ENCODE results near the gene CDC42BPG. TPM values are rescaled to one million over a fixed set of nuclear protein-coding genes. Genes with fewer than 3 reads are reported as not detected.

Gene CDC42BPG
- total RNA-seq, 2 experiments from 2014 or later, result 3.4 to 3.5 TPM

DNA sequence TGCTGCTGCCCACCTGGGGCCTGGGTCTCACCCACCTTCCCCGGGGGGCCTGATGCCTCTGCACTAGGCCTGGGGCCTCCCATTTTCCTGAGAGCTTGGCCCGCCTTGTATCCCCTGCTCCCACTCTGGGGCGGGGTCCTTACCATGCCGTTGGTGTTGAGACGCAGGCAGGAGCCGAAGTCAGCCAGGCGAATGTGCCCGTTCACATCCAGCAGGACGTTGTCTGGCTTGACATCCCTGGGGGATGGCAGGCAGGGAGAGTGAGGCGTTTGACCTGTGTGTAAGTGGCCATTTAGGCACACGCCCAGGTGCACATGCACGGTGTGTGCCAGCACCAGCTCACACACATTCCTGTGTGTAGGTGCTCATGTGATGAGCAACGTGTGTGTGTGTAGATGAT is 5.1 kb downstream of the CDC42BPG start:
- POLR2A ChIA-PET, result no interaction called here
- H3K27me3 Mint-ChIP-seq, result no peaks in the 10 kb centered on the region

DNA sequence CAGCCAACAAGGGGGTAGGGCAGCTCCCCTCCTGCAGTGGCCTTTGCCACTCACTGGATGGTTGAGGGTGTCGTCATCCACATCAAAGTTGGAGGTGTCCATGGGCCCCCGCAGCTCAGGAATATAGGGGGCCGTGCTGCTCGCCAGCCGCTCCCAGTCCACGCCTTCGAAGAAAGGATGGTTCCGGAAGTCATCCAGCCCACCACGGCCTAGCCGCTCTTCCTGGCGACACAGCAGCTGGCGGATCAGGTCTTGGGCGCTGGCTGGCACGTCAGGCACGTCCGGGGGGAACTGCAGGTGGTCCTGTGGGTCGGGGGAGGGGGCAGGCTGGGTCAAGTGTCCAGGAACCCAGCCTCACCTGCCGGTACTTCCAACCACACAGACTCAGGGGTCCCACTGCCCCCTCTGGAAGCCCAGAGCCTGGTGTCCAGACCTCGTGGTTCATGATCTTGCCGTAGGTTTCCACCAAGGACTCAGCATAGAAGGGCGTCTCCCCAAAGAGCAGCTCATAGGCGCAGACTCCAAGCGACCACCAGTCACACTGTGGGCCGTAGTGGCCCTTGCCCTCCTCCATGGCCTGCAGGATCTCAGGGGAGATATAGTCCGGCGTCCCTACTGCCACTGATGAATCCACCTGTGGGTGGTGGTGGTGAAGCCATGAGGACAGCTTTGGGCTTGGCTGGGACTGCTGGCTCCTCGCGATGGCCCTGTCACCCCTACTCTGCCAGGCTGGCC is 5.7 kb downstream of the CDC42BPG start:
- POLR2A ChIA-PET, result no interaction called here
- peaks cover 7% of the 10 kb centered on the region for H3K4me1 Mint-ChIP-seq
- DNase-seq, result no peak
- H3K9me3 Mint-ChIP-seq, result no peaks in the 10 kb centered on the region
- H3K36me3 Mint-ChIP-seq, result no peaks in the 10 kb centered on the region
- no peak overlapping the region for H3K27ac Mint-ChIP-seq
- H3K27me3 Mint-ChIP-seq, result no peaks in the 10 kb centered on the region
- ATAC-seq (ENCODE audit: low read depth), result no peak
- no peak overlapping the region for H3K4me3 Mint-ChIP-seq

More for the DNA sequence above, 5.1 kb downstream of the CDC42BPG start:
- H3K36me3 Mint-ChIP-seq, result no peaks in the 10 kb centered on the region
- H3K4me1 Mint-ChIP-seq, result peaks cover 9% of the 10 kb centered on the region
- no peak overlapping the region for H3K4me3 Mint-ChIP-seq
- no peaks in the 10 kb centered on the region for H3K9me3 Mint-ChIP-seq
- ATAC-seq (ENCODE audit: low read depth) (no peak), DNase-seq (no peak)
- H3K27ac Mint-ChIP-seq, result no peak overlapping the region

DNA sequence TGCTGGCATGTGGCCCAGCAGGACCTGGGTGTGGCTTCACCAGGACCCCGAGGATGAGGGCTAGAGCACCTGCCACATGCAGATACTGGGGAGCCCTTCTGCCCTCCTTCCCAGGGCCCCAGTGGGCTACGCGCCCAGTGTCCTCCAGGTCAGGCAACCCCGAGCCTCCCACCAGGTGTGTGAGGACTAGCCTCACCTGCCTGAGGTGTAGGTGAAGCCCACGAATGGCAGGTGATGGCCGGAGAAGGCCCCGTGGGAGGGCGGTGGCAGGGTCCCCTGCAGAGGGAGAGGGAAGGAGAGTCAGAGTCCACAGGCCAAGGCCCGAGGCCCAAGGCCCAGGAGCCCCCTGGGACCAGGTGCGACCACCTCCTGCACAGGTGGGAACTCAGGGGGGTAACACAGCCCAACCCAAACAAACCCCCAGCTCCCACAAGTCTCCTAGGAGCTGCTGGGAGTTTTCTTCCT is 6.5 kb downstream of the CDC42BPG start:
- Mint-ChIP-seq H3K4me3 (no peak overlapping the region), H3K36me3 (no peaks in the 10 kb centered on the region), H3K4me1 (peaks cover 4% of the 10 kb centered on the region), H3K9me3 (no peaks in the 10 kb centered on the region), H3K27me3 (no peaks in the 10 kb centered on the region), H3K27ac (no peak overlapping the region)
- POLR2A ChIA-PET, result no interaction called here
- DNase-seq, result no peak
- no peak for ATAC-seq (ENCODE audit: low read depth)

DNA sequence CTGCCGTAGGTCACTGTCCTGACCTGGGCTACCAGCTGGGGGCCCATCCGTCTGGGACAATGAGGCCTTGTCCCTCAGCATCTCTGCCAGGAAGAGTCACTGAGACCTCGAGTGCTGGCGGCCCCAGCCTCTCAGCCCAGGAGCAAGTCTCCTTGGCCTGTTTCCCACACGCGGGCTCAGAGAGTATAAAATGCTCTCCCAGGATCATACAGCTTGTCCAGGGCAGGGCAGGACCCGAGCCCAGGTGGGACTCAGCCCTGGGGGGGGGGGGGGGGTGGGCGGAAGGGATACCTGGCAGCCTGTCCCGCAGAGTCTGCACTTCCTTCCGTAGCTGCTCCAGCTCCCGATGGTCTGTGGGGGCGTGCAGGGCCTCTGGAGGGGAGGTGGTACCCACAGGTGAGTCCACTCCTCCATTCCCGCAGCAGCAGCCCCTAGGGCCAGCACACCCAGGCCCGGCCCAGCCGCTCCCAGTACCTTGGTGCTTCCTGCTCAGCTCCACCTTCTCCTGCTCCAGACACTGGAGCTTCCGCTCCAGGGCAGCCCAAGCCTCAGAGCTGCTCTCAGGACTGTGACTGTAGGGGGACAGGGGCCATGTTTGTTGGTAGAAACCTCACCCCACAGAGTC is 7.9 kb downstream of the CDC42BPG start:
- no peaks in the 10 kb centered on the region for H3K9me3 Mint-ChIP-seq
- no peaks in the 10 kb centered on the region for H3K27me3 Mint-ChIP-seq
- peaks cover 4% of the 10 kb centered on the region for H3K4me1 Mint-ChIP-seq
- POLR2A ChIA-PET, result interaction anchor here (0.6 to 1.3 kb wide), 2 partner anchors 8 to 10 kb away, joined by 5 to 6 read pairs; partner anchors contain the start of gene CDC42BPG
- H3K27ac Mint-ChIP-seq, result peak overlapping the region; percentile 60
- ATAC-seq (ENCODE audit: low read depth) (no peak), DNase-seq (no peak)
- H3K36me3 Mint-ChIP-seq, result no peaks in the 10 kb centered on the region
- H3K4me3 Mint-ChIP-seq, result no peak overlapping the region

DNA sequence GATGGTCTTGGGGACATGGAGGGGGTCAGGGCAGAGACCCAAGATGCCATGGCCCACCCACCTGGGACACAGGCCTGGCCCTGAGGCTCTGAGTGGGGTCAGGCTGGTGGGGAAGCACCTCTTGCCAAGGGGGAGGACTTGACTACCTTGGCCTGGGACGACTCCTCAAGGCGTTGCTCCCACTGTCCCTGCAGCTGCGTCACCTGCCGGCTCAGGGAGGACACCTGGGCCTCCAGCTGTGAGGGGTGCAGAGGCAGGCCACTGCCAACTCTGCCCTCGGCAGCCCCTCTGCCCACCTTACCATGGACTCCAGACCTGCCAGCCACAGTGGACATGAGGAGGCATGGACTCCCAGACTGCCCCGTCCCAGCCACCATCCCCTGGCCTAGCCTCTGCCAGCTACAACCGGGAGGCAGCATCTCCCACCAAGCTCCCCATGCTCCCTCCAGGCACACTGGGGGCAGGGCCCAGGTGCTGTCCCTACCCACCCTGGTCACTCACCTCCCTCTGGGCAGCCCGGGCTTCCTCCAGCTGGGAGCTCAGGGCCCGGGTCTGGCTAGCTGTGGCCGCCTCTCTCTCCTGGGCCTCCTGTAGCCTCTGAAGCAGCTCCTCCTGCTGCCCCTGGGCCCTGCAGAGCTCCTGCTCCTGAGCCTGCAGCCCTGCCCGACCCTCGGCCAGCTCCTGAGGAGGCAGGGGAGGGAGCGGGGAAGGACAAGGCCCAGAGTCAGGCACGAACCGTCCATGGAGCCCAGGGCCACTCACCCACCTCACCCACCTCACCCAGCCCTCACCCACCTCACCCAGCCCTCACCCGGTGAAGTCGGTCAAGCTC is 8.6 kb downstream of the CDC42BPG start:
- H3K36me3 Mint-ChIP-seq, result no peaks in the 10 kb centered on the region
- no peaks in the 10 kb centered on the region for H3K27me3 Mint-ChIP-seq
- no peaks in the 10 kb centered on the region for H3K9me3 Mint-ChIP-seq
- no peak overlapping the region for H3K4me3 Mint-ChIP-seq
- POLR2A ChIA-PET, result interaction anchor here (0.6 to 1.3 kb wide), 2 partner anchors 9 to 10 kb away, joined by 5 to 6 read pairs; partner anchors contain the start of gene CDC42BPG
- DNase-seq (no peak), ATAC-seq (ENCODE audit: low read depth) (no peak)
- peaks cover 4% of the 10 kb centered on the region for H3K4me1 Mint-ChIP-seq
- H3K27ac Mint-ChIP-seq, result no peak overlapping the region

DNA sequence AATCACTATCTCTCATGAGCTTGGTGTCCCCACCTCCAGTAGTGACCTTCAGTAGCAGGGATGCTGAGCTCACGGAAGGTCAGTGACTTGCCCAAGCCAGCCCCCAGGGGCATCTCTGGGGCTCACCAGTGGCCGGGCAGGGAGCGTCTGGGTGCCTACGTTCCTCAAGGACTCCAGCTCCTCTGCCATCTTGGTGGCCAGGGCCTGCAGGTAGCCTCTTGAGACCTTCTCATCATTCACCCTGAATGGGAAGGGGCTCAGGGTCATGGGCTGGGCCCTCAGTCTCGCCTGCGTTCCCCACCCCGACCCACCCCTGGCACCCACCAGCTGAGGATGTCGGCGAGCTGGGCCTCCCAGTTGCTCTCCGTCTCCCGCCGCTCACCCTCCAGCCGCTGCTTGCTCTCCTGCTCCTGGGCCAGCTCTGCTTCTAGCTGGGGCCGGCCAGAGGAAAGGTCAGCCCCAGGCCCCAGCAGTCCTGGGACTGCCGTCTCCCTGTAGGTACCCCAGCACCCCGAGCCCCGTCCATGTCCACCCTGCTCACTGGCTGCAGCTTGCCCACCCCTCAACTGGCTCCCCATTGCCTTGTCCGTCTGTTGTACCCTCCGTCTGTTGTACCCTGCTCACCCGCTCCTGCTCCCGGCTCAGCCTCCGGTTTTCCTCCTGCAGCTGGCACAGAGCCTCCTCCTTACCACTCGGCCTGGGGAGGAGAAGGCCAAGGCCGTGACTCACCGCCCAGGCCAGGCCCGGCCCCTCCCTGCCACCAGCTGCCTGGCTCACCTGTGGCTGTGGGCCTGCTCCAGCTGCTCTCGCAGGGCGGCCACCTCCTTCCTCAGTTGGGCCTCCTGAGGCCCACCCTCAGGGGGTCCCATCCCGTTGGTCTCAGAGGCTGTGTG is 9.5 kb downstream of the CDC42BPG start:
- DNase-seq, result no peak
- Mint-ChIP-seq H3K4me3 (no peak overlapping the region), H3K27ac (no peak overlapping the region), H3K36me3 (no peaks in the 10 kb centered on the region), H3K4me1 (peaks cover 4% of the 10 kb centered on the region), H3K27me3 (no peaks in the 10 kb centered on the region), H3K9me3 (no peaks in the 10 kb centered on the region)
- POLR2A ChIA-PET, result no interaction called here
- ATAC-seq (ENCODE audit: low read depth), result no peak

DNA sequence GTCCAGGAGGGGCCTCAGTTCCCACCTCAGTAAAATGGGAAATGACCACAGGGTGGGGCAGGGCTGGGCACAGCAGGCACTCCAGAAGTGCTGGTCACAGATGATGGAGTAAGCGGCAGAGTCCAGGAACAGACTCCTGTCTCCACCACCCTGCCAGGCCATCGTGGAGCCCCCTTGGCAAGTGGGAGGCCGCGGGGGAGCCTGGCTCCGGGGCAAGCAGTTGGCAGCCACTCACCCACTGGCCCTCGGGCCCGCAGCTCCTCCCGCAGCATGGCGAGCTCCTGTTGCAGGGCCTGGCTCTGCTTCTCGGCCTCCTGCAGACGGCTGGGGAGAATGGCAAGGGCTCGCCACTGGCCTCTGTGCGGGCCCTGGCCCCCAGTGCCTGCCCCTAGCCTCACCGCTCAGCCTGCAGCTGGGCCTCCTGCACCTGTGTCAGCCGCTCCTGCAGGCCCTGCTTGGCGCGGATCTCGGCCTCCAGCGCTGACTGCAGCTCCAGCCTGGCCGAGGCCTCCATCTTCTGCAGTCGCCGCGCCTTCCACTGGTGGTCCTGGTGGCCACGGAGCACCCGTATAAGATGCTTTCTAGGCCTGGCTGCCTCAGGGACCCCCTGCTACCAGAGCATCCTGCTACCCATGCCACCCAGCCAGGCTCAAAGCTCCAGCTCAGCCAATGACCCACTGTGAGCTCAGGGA is 10.3 kb downstream of the CDC42BPG start:
- ATAC-seq (ENCODE audit: low read depth) (no peak), DNase-seq (no peak)
- Mint-ChIP-seq H3K4me1 (peaks cover 4% of the 10 kb centered on the region), H3K36me3 (no peaks in the 10 kb centered on the region), H3K9me3 (no peaks in the 10 kb centered on the region), H3K27me3 (no peaks in the 10 kb centered on the region), H3K27ac (no peak overlapping the region), H3K4me3 (no peak overlapping the region)
- POLR2A ChIA-PET, result no interaction called here

DNA sequence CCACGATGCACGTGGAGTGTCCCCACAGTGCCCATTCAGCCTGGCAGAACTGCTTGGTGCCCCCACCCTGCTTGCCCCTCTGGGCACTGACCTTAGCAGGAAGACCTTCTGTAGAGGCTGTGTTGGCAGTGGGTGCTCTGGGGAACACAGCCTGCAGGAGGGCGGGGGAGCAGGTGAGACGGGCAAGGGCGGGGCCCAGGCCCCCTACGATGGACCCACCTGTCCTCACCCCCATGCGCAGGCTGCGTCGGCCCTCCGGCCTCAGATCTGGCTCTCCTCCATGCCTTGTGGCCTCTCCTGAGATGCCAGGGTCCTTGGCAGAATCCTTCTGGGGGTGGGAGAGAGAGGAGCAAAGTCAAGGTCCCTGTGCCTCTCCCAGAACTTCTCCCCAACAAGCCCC is 10.9 kb downstream of the CDC42BPG start:
- no peaks in the 10 kb centered on the region for H3K36me3 Mint-ChIP-seq
- H3K27ac Mint-ChIP-seq, result no peak overlapping the region
- peaks cover 4% of the 10 kb centered on the region for H3K4me1 Mint-ChIP-seq
- POLR2A ChIA-PET, result no interaction called here
- no peaks in the 10 kb centered on the region for H3K9me3 Mint-ChIP-seq
- no peak overlapping the region for H3K4me3 Mint-ChIP-seq
- ATAC-seq (ENCODE audit: low read depth) (no peak), DNase-seq (no peak)
- no peaks in the 10 kb centered on the region for H3K27me3 Mint-ChIP-seq

DNA sequence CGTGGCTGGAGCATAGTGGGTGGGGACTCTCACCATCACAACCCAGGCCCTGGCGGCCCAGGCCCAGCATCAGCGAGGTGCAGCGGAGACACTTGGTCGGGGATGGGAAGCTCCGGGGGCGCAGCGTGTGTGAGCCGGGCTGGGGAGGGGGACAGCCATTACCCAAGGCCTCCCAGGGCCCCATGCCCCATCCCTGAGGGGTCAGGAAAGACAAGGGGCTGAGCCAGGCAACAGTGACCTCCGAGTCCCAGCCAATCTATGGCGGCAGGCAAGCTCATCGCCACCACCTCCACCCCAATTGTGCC is 11.3 kb downstream of the CDC42BPG start:
- Mint-ChIP-seq H3K36me3 (no peaks in the 10 kb centered on the region), H3K9me3 (no peaks in the 10 kb centered on the region), H3K27ac (no peak overlapping the region), H3K27me3 (no peaks in the 10 kb centered on the region), H3K4me3 (no peak overlapping the region), H3K4me1 (peaks cover 4% of the 10 kb centered on the region)
- DNase-seq, result no peak
- no peak for ATAC-seq (ENCODE audit: low read depth)
- POLR2A ChIA-PET, result no interaction called here

DNA sequence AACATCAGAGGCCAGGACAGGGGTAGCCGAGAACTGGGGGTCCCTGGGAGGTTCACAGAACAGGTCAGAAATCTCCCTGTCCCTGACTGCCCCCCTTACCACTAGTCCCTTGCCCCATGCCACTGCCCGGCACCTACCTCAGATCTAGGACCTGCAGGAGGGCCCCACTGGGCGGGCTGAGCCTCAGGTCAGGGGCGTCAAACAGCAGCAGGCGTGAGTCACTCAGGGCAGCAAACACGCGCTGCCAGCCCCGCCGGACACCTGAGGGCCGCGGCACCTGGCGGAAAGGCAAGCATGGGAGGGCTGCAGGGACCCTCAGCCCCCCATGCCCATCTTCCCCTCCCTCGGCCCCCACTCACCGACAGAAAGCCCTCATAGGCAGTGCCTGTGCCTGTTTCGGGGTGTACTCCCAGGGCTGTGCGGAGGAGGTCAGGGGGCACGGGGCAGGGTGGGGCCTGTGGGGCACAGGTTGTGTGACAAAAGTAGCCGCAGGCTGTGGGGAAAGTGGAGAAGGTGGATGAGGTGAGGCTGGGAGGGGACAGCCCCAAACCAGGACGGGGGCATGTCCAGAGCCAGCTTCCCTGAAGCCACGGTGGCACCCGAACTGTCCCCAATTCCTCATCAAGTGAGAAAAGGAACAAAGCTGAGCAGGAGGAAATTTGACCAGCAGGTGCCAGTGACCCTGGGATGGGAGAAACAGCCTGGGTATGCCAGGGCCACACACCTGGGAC is 11.8 kb downstream of the CDC42BPG start:
- ATAC-seq (ENCODE audit: low read depth), result no peak
- POLR2A ChIA-PET, result no interaction called here

DNA sequence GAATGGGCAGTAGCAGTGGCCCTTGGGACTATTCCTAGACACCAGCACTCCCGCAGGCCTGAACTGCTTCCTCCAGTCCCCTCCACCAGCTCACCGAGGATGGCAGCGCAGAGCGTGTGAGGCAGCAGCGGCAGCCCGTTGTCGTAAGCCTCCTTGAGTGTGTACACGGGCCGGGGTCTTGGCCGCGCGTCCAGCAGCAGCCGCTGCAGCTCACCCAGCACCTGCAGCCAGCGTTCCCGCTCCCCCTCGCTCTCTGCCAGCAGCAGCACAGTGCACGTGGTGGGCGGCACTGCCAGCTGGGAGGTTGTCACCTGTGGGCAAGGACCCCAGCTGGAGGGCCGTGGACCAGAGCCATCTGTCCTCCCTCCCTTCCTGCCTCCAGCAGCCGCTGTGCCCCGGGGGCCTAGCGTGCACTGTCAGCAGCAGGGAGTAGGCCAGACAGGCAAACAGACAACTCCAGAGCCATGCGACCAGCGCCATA is 13.0 kb downstream of the CDC42BPG start:
- POLR2A ChIA-PET, result no interaction called here
- ATAC-seq (ENCODE audit: low read depth) (no peak), DNase-seq (no peak)
- no peaks in the 10 kb centered on the region for H3K4me1 Mint-ChIP-seq
- no peaks in the 10 kb centered on the region for H3K36me3 Mint-ChIP-seq
- H3K27me3 Mint-ChIP-seq, result no peaks in the 10 kb centered on the region
- H3K4me3 Mint-ChIP-seq, result no peak overlapping the region
- no peaks in the 10 kb centered on the region for H3K9me3 Mint-ChIP-seq
- no peak overlapping the region for H3K27ac Mint-ChIP-seq

More for the DNA sequence above, 11.8 kb downstream of the CDC42BPG start:
- Mint-ChIP-seq H3K4me3 (no peak overlapping the region), H3K4me1 (peaks cover 4% of the 10 kb centered on the region), H3K27me3 (no peaks in the 10 kb centered on the region), H3K27ac (no peak overlapping the region), H3K36me3 (no peaks in the 10 kb centered on the region), H3K9me3 (no peaks in the 10 kb centered on the region)
- no peak for DNase-seq
